GM21381 (cell line): Measurements from ENCODE around the gene PITRM1.

Experiments
- ATAC-seq: cut with Tn5 transposase; IDR thresholded peaks from one replicate; pipeline ENCODE4 v1.9.1; 2021; ENCODE audit warnings: mild to moderate bottlenecking, moderate library complexity; ENCODE audit not compliant: unreplicated experiment

The PITRM1 gene

DNA sequence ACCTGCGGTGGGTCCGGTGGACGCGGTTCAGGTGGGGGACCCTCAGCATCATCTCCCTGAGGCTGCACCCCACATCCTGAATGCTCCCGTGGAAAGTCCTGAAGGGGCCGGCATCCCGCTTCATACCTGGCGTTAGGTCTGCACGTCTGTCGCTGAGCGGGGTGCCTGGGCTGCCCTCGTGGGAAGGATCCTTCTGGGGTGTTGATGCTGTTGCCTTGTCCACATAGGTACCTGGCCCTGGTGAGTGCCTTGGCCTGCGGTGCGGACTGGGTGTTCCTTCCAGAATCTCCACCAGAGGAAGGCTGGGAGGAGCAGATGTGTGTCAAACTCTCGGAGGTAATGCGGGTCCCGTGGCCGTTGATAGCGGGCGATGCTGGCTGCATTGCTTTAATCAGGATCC is 67.4 kb downstream of the PITRM1 start:
- ATAC-seq = no peak

DNA sequence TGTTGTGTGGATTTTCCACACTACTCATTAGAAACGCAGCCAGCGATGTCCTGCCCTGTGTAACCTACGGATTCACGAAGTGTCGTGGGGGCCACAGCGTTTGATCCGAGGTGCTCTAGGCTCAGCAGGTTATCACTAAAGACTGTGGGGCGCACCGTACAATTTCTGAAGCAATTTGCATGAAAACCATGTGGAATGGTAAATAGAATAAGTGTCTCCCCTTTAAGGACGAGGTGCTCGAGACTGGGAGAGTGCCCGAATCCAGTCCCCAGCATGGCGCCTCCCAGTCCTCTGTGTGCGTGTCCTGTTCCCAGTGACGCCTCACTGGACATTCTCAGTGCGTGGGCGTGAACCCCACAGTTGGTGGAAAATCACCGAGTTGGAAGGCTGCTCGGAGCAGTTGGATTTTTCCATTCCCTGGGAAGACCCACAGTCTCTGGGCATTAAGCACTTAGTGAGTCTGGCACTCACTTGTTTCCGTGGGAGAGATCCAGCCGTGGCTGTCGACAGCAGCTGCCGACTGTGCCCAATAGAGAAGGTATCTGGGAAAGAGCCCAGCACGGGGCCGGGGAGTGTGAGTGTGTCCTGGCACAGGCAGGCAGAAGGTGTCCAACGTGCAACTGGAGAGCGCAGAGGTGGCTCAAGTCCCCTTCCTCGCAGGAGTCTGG is 68.2 kb downstream of the PITRM1 start:
- no peak for ATAC-seq

DNA sequence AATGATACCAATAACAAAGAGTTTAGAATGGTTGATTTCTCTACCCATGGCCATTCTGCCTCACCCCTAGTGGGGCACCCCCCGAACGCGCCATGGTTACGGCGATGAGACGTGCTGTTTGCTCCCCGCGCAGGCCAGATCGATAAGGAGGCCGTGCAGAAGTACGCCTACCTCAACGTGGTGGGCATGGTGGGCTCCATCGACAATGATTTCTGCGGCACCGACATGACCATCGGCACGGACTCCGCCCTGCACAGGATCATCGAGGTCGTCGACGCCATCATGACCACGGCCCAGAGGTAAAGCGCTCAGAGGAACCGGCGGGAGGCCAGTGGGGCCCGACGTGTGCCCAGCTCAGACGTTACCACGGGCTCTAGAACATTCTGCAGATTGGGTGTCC is 68.9 kb downstream of the PITRM1 start:
- ATAC-seq = no peak

DNA sequence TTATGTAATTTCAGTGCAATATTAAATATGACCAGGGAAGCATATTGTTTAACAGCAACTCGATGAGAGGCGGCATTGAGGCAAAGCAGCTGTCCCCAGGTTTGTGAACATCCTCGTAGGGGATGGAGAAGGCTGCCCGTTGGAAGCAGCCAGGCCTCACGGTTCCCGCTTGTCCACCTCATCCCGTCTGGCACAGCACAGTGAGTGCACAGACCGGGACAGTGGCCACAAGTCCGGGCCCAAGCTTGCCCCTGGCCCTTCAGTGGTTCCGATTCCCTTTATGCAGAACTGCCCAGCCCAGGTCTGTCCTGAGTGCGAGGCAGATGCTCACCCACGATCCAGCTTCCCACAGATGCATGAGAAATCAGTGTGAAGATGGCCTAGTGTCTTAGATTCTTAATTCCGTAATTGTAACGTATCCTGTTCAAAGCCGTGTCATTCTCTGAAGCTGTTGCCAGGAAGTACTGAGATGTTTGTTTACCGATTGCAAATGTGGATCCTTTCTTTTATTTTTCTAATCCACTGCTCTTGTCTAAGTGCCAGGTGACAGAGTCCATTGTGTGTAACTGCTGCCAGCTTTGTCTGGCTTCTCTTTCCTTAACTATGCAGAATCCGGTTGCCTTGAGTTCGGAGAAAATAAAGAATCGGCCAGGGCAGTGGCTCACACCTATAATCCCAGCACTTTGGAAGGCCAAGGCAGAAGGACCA is 69.7 kb downstream of the PITRM1 start:
- no peak for ATAC-seq

DNA sequence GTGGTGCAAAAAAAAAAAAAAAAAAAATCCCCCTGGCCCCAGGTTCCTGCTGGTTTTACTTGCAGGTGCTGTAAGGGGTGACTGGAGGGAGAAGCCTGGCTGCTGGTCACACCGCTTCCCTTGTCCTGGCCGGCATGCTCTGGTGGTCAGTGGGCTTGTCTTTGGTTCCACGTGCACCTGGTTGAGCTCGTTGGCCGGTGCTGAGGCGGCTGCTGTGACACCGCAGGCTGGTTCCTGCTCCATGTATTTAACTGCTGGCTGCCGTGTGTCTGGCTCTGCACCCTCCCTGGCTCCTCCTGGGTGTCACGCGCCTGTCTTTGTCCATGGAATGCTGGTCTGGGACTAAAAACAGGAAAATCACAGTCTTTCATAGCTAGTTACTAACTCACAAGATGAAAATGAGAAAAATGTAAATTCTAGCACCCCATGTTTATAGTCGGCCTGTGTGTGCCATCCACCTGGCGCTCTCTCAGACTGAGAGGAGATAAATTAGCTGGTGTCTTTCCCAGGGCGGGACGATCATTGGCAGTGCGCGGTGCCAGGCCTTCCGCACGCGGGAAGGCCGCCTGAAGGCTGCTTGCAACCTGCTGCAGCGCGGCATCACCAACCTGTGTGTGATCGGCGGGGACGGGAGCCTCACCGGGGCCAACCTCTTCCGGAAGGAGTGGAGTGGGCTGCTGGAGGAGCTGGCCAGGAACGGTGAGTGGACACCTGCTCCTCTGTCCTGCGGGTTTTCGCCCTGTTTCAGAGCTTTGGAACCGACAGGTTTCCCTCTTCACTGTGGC is 71.5 kb downstream of the PITRM1 start:
- ATAC-seq = no peak

DNA sequence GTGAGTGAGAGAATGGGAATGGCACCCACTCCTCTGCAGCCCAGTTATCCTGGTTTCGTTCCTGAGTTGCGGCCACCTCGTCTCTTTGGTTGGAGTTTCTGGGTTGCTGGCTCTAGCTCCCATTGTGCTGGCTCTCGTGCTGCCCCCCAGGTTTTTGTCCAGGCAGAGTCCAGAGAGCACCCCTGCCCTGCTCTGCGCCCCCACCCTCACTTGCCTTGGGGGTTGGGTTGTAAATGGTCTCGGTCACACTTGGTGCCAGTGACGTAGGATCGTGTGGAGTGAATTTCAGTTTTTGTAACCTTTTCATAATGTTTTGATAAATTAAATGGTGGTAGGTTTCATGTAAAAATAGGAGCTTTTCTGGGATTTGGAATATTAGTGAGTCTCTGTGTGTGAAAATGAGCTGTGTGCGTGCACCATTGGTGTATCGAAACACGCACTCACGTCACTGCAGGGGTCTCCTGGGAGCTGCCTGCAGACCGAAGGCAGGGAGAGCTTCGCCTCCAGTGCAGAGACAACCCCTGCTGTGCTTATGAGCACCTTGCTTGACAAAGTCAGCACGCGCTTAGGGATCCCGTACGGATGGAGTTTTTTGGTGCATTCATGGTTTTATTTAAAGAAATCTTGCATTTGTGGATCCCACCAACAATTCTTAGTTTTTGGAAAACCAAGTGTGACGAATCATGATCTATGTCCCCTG is 72.3 kb downstream of the PITRM1 start:
- no peak for ATAC-seq

DNA sequence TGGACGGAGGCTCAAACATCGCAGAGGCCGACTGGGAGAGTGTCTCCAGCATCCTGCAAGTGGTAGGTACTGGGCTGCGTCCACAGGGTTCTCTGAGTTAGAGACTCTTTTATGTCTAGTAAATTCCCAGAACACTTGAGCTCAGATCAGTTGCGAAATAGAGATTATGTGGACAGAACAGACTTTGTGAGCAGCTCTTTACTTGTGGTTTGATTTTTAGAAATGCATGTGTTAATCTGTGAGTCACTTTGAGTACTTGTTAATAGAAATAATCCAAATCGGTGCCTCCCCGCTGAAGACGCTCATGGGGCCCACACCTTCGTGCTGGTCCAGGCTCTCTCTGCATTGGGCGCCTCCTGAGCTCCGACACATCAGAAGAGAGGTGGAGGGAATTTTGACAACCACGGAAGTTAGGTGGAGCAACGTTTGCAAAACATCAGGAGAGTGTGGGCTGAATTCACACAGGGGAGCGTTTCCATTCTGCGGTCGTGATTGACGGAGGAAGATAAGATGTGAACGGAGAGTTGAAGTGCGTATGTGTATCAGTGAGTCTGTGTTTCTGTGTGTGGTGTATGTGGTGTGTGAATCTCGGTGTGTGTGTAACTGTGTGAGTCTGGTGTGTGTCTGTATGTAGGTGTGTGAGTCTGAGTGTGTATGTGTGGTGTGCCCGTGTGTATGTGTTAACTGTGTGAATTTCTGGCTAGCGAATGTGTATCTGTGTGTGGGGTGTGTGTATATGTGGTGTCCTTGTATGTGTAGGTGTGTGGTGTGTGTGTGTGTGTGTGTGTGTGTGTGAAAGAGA is 73.1 kb downstream of the PITRM1 start:
- no peak for ATAC-seq

DNA sequence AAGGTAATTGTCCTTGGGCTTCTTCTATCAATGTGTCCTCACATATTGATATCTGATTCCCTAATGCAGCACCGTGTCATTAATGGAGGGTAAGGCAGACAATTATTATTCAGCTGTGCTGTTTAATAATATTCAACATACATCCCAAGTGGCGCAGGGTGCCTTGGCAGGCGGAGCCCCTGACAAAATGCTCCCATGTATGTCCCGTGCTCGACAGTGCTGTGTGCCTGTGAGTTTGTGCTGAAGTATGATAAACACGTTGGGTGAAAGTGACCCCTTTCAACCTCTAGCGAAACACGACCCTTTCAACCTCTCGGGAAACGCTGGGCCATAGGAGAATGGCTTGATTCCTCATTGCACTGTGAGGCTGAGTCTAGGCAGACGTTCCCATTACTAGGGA is 73.9 kb downstream of the PITRM1 start:
- no peak for ATAC-seq

DNA sequence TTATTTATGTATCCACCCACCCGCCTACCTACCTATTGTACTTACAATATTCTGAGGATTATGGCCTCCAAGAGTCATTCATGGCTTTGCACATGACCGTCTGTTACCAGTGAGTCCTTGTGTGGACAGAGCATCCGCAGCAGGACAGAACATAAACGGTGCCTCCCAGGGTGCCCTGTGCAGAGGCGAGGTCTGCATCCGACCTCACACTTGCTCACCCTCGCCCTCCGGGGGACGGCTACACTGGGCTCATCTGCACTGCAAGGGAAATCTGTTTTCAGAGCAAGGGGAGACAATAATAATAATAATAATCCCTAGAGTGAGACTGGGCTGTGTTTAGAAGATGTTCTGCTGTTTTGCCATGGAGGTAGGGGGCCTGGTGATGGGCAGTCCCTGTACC is 75.4 kb downstream of the PITRM1 start:
- no peak for ATAC-seq

DNA sequence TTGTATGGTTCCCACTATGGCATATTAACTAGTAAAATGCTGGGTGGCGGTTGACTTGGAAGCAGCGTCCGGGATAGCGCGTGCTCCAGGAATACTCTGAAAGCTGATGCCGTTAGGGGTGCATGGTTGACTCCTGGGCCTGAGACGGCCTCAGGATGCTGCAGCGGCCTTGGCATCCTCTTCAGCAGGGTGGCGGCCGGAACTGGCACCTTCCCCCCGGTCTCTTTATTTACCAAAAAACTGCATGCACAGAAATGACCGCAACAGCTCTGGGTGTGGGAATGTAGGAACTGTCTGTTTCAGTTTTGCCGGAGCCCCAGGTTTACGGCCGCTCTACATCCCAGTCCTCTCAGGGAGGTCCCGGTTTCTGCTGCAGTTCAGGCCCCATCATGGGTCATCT is 76.4 kb downstream of the PITRM1 start:
- no peak for ATAC-seq

DNA sequence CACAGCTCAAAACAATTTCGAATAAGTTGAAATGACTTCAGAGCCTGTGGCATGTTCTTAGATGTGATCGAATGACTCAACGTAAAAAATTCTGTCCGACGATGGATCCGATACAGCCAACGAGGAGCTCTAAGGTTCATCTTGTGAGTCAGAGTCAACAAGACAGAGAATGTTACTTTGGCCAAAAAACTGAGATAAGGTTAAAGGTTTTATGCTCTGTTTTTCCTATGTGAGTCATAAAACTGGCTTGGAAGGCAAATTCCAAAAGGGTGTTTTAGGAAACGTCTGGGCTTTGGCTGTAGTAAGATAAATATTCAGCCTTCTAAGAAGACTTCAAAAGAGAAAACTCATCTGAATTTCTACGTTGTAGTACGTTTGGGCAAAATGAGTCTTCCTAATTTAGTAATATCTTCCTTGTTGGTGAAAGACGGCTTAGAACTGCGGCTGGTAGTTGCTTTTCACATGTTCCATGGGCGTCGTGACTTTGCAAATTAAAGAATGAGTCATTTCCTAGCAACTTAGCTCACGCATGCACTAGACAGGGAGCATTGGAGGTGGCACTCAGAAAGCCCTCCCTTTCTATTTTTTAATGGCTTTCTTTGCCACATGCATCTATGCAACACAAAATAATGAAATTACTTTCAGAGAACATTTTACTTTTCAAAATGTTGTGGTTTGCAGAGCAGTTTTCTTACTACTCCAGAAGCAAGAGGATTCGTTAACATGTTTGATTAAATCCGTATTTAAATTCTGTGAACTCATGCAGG is 77.0 kb downstream of the PITRM1 start:
- no peak for ATAC-seq

DNA sequence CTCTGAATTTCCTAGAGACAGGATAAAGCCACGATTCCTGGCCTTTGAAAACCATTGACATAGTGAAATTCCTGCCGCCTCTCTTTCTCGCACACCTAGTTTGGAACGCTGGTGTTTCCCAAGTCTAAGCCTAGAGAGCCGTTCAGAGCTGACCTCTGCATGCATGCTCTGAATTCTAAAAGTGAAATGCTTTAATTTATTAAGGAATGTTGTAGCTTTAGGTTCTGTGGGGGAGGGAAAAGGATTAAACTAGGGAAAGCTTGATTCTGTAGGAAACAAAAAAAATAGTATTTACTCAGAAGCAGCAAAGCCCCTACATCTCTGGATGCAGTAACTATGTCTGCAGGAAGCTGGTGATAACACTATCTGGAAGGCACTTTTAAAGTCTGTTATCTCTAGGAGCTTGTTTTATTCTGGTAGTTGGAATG is 78.0 kb downstream of the PITRM1 start:
- no peak for ATAC-seq

DNA sequence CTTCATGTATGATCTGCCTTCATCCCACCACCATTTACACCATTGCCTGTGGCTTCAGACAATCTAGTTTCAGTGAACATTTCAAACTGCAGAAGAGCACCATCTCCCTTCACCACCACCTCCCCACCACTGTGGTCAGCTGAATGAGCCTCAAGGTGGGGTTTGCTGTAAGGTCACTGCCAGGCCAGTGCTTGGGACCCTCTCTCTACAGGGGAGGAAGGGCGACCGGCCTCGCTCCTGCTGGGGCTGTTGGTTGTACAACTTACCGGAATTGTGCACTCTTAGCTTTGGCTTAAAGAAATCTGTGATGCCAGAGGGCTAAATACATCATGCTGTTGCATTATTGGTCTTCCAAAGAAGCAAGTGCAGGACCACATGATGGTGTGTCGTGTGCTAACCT is 78.6 kb downstream of the PITRM1 start:
- no peak for ATAC-seq

DNA sequence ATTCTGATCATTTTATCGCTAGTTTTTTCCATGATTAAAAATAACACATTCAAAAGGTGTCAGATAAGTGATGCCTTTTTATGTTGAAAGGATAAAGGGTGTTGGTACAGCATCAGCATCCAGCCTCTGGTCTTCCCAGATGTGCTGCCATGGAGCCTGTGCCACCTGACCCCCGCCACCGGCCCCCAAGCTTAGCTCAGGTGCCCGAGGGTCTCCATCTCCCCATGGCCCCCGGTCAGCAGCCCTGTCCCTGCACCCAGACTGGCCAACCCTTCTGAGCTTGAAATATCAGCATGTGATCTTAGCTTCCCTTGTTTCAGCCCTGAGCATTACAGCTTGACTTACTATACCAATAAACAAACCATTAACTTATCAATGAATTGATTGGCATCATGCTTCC is 80.7 kb downstream of the PITRM1 start:
- ATAC-seq = no peak

DNA sequence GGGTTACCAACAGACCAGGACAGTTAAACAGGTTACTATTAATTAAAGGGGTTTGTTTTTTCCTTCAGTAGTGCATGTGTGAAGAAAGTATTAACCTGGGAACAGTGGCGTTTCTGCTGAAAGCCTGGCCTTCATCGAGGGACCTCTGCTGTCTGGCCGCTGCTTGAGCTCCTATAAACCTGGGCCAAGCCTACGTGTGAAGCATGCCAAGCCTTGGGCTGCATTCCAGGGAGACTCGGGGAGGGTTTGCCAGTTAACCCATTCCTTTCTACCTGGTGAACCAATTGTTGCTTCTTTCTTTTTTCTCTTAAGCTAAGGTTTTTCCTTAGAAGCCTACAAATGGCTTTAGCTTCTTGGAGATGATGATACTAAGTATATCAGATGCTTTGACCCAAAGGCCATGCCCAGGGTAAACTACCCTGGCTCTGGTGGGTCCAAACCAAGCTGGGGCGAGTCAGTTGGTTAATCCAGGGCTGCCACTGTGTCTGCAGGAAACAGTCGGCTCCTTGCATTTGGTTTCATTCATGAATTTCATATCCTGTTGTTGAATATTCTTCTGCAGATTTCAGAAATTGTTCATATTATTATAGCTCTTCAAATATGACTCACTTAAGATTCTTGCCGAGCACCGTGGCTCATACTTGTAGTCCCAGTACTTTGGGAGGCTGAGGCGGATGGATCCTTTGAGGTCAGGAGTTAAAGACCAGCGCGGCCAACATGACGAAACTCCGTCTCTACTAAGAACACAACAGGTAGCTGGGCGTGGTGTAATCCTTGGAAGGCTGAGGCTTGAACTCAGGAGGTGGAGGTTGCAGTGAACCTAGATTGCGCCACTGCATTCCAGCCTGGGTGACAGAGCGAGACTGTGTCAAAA is 81.4 kb downstream of the PITRM1 start:
- ATAC-seq = no peak

DNA sequence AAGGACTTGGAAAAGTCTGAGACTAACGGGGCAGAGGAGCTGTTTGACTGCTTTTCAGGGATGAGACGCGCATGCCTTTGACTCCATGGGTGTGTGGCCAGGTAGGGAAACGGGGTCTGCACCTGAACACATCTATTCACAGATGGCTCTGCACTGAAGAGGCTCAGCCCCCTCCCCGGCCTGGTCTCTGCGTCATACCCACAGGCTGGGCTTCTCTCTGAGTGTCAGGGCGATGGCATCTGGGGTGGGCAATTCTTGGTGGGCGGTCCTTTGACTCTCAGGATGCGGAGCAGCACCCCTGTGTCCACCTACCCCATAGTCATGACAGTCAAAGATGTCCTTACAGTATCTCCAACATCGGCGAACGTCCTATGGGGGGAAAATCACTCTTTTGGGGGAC is 82.2 kb downstream of the PITRM1 start:
- ATAC-seq = no peak
